A549 (cell line): ENCODE data around the gene MBD3. TPM values are rescaled to one million over a fixed set of nuclear protein-coding genes. Genes with fewer than 3 reads are reported as not detected.

ENCODE experiments used
- ATAC-seq, 2 experiments: fragments of 200-7000 bp in 1 of 2; fragments of >200 bp in 1 of 2; cut with Nextera tagmentation in 1 of 2; cut with Tn5 transposase in 1 of 2; 3 replicates each; pipeline versions ENCODE4 v1.8.0 to v1.9.1; 2018 to 2020; ENCODE audit warnings: mild to moderate bottlenecking in 1 of 2, moderate library complexity in 1 of 2
- CTCF ChIA-PET: fragments of 300-600 bp; sonication (Branson Sonifier 250); formaldehyde crosslinking; extraction: SDS; loops from one replicate; lab custom pipeline; 2021; ENCODE audit warnings: antibody characterized with exemption, inconsistent platforms; lab: Yijun Ruan, JAX
- POLR2A ChIA-PET: fragments of 350-600 bp; formaldehyde crosslinking; extraction: SDS; loops from one replicate; lab custom pipeline; 2021; ENCODE audit warnings: antibody characterized with exemption, inconsistent platforms; lab: Yijun Ruan, JAX
- DNase-seq, 2 experiments: peaks; one replicate each; pipeline versions ENCODE4 v3.0.0 to v3.0.0-alpha.2; 2011 to 2016; ENCODE audit warnings: low read depth in 1 of 2, low spot score in 1 of 2
- FAIRE-seq: peaks from 2 replicates; lab custom pipeline; 2011; peaks lifted over from hg19 to GRCh38; lab: Jason Lieb, UNC
- H3K27ac ChIP-seq, 2 experiments: fragments of >200 bp; sonication (Bioruptor Twin); formaldehyde crosslinking; 3 replicates each; pipeline ENCODE4 v1.5.1; 2016 to 2017
- H3K4me1 ChIP-seq: fragments of >200 bp; sonication (Bioruptor Twin); formaldehyde crosslinking; 3 replicates; pipeline ENCODE4 v1.6.1; 2016
- H3K4me2 ChIP-seq: fragments of >200 bp; sonication (Bioruptor Twin); formaldehyde crosslinking; 3 replicates; pipeline ENCODE4 v1.6.1; 2016
- H3K4me3 ChIP-seq: fragments of >200 bp; sonication (Bioruptor Twin); formaldehyde crosslinking; 3 replicates; pipeline ENCODE4 v1.5.1; 2016
- H3K9me3 ChIP-seq: fragments of >200 bp; sonication (Bioruptor Twin); formaldehyde crosslinking; 3 replicates; pipeline ENCODE4 v1.6.1; 2016
- ATOH8 ChIP-seq: fragments of 250-450 bp; sonication (Bioruptor Pico); IDR thresholded peaks from 2 replicates; pipeline ENCODE4 v1.5.0; 2020; ENCODE audit warnings: low read depth, mild to moderate bottlenecking, moderate library complexity
- CBX2 ChIP-seq: fragments of 200-600 bp; sonication (generic); IDR thresholded peaks from 2 replicates; pipeline ENCODE4 v1.6.1; 2016; ENCODE audit warnings: low read depth, mild to moderate bottlenecking, borderline replicate concordance
- CEBPB ChIP-seq, 2 experiments: fragments of >200 bp in 1 of 2; sonication (Bioruptor Twin) in 1 of 2; formaldehyde crosslinking in 1 of 2; IDR thresholded peaks; 2 replicates each; pipeline ENCODE4 v1.6.1; 2012 to 2016
- EHF ChIP-seq: fragments of 250-450 bp; sonication (Bioruptor Pico); IDR thresholded peaks from 2 replicates; pipeline ENCODE4 v1.5.0; 2020; ENCODE audit warnings: mild to moderate bottlenecking
- EHMT2 ChIP-seq: fragments of 200-600 bp; sonication (generic); IDR thresholded peaks from 2 replicates; pipeline ENCODE4 v1.6.1; 2016; ENCODE audit warnings: antibody characterized with exemption, low read depth, mild to moderate bottlenecking, moderate library complexity
- ELK1 ChIP-seq: fragments of 150-350 bp; IDR thresholded peaks from 2 replicates; pipeline ENCODE4 v1.6.1; 2014; ENCODE audit warnings: low read depth, mild to moderate bottlenecking, low read length
- ESRRA ChIP-seq: fragments of 150-350 bp; IDR thresholded peaks from 2 replicates; pipeline ENCODE4 v1.6.1; 2014; ENCODE audit warnings: mild to moderate bottlenecking, low read length, borderline replicate concordance
- FOXS1 ChIP-seq: fragments of 250-450 bp; sonication (Bioruptor Pico); IDR thresholded peaks from 2 replicates; pipeline ENCODE4 v1.5.0; 2020; ENCODE audit warnings: mild to moderate bottlenecking, moderate library complexity
- HES2 ChIP-seq: fragments of >200 bp; sonication (Bioruptor Twin); formaldehyde crosslinking; IDR thresholded peaks from 2 replicates; pipeline ENCODE4 v1.6.1; 2016
- HMGXB4 ChIP-seq: fragments of 250-450 bp; sonication (Bioruptor Pico); IDR thresholded peaks from 2 replicates; pipeline ENCODE4 v1.5.0; 2021; ENCODE audit warnings: mild to moderate bottlenecking, moderate library complexity, borderline replicate concordance
- JUN ChIP-seq, 2 experiments: fragments of >200 bp; sonication (Bioruptor Twin); formaldehyde crosslinking; IDR thresholded peaks; 2 replicates in 1 of 2; 3 replicates in 1 of 2; pipeline ENCODE4 v1.6.1; 2016 to 2017
- KDM1A ChIP-seq: fragments of 200-600 bp; sonication (generic); IDR thresholded peaks from 2 replicates; pipeline ENCODE4 v1.6.1; 2016; ENCODE audit warnings: low read depth, mild to moderate bottlenecking
- KDM5A ChIP-seq: fragments of 200-600 bp; sonication (generic); IDR thresholded peaks from 2 replicates; pipeline ENCODE4 v1.6.1; 2016; ENCODE audit warnings: antibody characterized with exemption, mild to moderate bottlenecking
- MYC ChIP-seq: IDR thresholded peaks from 2 replicates; pipeline ENCODE4 v1.6.1; 2012; ENCODE audit warnings: mild to moderate bottlenecking, inconsistent platforms, low read length, improper control_type of control experiment, borderline replicate concordance
- NPAS2 ChIP-seq: fragments of 250-450 bp; sonication (Bioruptor Pico); IDR thresholded peaks from 2 replicates; pipeline ENCODE4 v1.8.0; 2022; ENCODE audit warnings: mild to moderate bottlenecking, moderate library complexity, borderline replicate concordance
- NR3C1 ChIP-seq: fragments of >200 bp; sonication (Bioruptor Twin); formaldehyde crosslinking; IDR thresholded peaks from 3 replicates; pipeline ENCODE4 v1.6.1; 2017
- RARB ChIP-seq: fragments of 250-450 bp; sonication (Bioruptor Pico); IDR thresholded peaks from 2 replicates; pipeline ENCODE4 v1.8.0; 2021; ENCODE audit warnings: mild to moderate bottlenecking, moderate library complexity
- RFX5 ChIP-seq: fragments of 450-650 bp; IDR thresholded peaks from 2 replicates; pipeline ENCODE4 v1.7.1; 2014; ENCODE audit warnings: antibody characterized with exemption, mild to moderate bottlenecking, moderate library complexity
- RNF2 ChIP-seq: fragments of 200-600 bp; sonication (generic); IDR thresholded peaks from 2 replicates; pipeline ENCODE4 v1.6.1; 2016; ENCODE audit warnings: low read depth, mild to moderate bottlenecking, antibody characterized with exemption, moderate library complexity, borderline replicate concordance
- TFCP2L1 ChIP-seq: fragments of 250-450 bp; sonication (Bioruptor Pico); IDR thresholded peaks from 2 replicates; pipeline ENCODE4 v1.5.0; 2021; ENCODE audit warnings: mild to moderate bottlenecking
- USF2 ChIP-seq: fragments of 450-650 bp; IDR thresholded peaks from 2 replicates; pipeline ENCODE4 v1.6.1; 2014; ENCODE audit warnings: antibody characterized with exemption
- ZSCAN20 ChIP-seq: fragments of 250-450 bp; sonication (Bioruptor Pico); IDR thresholded peaks from 2 replicates; pipeline ENCODE4 v1.8.0; 2022; ENCODE audit warnings: mild to moderate bottlenecking, moderate library complexity
- WGBS: methylation state at CpG from one replicate; pipeline ENCODE4 v1.1.6; 2017; ENCODE audit errors: missing lambda C conversion rate; 5-methylcytosine and 5-hydroxymethylcytosine counted together
- polyA plus RNA-seq, 4 experiments: library from polyadenylated mRNA; depleted of rRNA in 3 of 4; stranded (reverse); fragments of >200 nt; fragmentation: RNase III in 1 of 4; extraction: RNeasy Plus Mini Kit Qiagen cat#74134 plus additional on column Dnase treatment in 1 of 4; gene quantifications; 2 replicates in 3 of 4; 3 replicates in 1 of 4; pipeline ENCODE4 v1.2.3, GENCODE V29; 2011 to 2017

Gene MBD3
- polyA plus RNA-seq, 2 of the 4 experiments (the other 2 are of a cell fraction), result 22.7 to 41.4 TPM

- TF ChIP-seq HMGXB4 (no peak), ATOH8 (no peak), ESRRA (no peak), CEBPB (IDR thresholded peaks at IDR 0.05) (no peak)
Measured at GRCh38 chr19:1605236-1606137, 12.8 kb upstream of the MBD3 start, which contains the start of gene UQCR11 (continued).

- no peak overlapping the region for H3K4me3 ChIP-seq
Measured at GRCh38 chr19:1602091-1602707, 9.5 kb upstream of the MBD3 start.

GRCh38 chr19:1601613-1602064 is 9.0 kb upstream of the MBD3 start:
- no peak overlapping the region for H3K4me2 ChIP-seq
- FAIRE-seq, result no peak
- ChIA-PET CTCF (interaction anchor here (1.5 to 1.8 kb wide), 2 partner anchors 10 to 39 kb away, joined by 4 to 6 read pairs; no protein-coding TSS in a partner anchor), POLR2A (interaction anchor here (0.9 kb wide), 1 partner anchor 9 kb away, joined by 3 read pairs; the partner anchor contains the start of gene MBD3)
- no peak for DNase-seq
- no peak for TF ChIP-seq MYC
- TF ChIP-seq EHMT2, result no peak
- TF ChIP-seq NPAS2, result no peak
- TF ChIP-seq RARB (CRISPR knock-in tag), result no peak
- no peak for TF ChIP-seq RFX5
- TF ChIP-seq NR3C1, result no peak
- no peak for TF ChIP-seq KDM1A
- H3K4me3 ChIP-seq, result no peak overlapping the region
- 93% methylated on average over 13 of the region's 14 CpGs for WGBS
- no peak overlapping the region for H3K27ac ChIP-seq
- H3K4me1 ChIP-seq, result peaks cover 7% of the 10 kb centered on the region
- H3K9me3 ChIP-seq, result no peaks in the 10 kb centered on the region
- ATAC-seq, result no peak

More at GRCh38 chr19:1602091-1602707, 9.5 kb upstream of the MBD3 start:
- 92% methylated on average over 21 of the region's 21 CpGs for WGBS
- H3K9me3 ChIP-seq, result no peaks in the 10 kb centered on the region
- ChIA-PET CTCF (interaction anchor here (1.5 to 1.8 kb wide), 2 partner anchors 11 to 39 kb away, joined by 4 to 6 read pairs; no protein-coding TSS in a partner anchor), POLR2A (interaction anchor here (0.9 kb wide), 1 partner anchor 9 kb away, joined by 3 read pairs; the partner anchor contains the start of gene MBD3)
- FAIRE-seq, result no peak
- H3K4me2 ChIP-seq, result no peak overlapping the region
- TF ChIP-seq USF2 (no peak), RARB (CRISPR knock-in tag) (no peak), ZSCAN20 (no peak), CEBPB (IDR thresholded peaks at IDR 0.05) (peak in 1 of 2 experiments; percentile 24; a peak in 1 of 4 replicates), EHMT2 (no peak)
- no peak overlapping the region for H3K27ac ChIP-seq
- ATAC-seq, result no peak
- peaks cover 8% of the 10 kb centered on the region for H3K4me1 ChIP-seq
- DNase-seq, result no peak

- WGBS, result 100% methylated on average over 1 of the region's 15 CpGs
- Histone ChIP-seq H3K4me3 (no peak overlapping the region), H3K27ac (no peak overlapping the region), H3K9me3 (no peaks in the 10 kb centered on the region), H3K4me2 (no peak overlapping the region), H3K4me1 (no peaks in the 10 kb centered on the region)
- no peak for DNase-seq
- ChIA-PET CTCF (interaction anchor here (0.9 to 1.0 kb wide), 2 partner anchors 9 kb away, joined by 3 read pairs; no protein-coding TSS in a partner anchor), POLR2A (no interaction called here)
- ATAC-seq, result no peak; a peak in 2 of 6 replicates
- TF ChIP-seq NPAS2 (no peak), CBX2 (no peak), RNF2 (no peak), JUN (IDR thresholded peaks at IDR 0.05) (no peak), FOXS1 (CRISPR knock-in tag) (no peak), ELK1 (no peak), EHF (CRISPR knock-in tag) (no peak), HES2 (no peak), MYC (no peak), TFCP2L1 (CRISPR knock-in tag) (no peak), KDM5A (no peak)
- no peak for FAIRE-seq
Measured at GRCh38 chr19:1599460-1599846, 6.8 kb upstream of the MBD3 start.
